Measurements from ENCODE around the gene BCAS4. TPM values are rescaled to one million over a fixed set of nuclear protein-coding genes. Genes with fewer than 3 reads are reported as not detected.
"Not testable (repeated sequence)": the region's sequence is repeated elsewhere in the genome, so short reads cannot be mapped to it uniquely, and the experiment has no call there.

BCAS4 gene
- total RNA-seq, 1 donor from 2014 or later, result 0.96 TPM

GRCh38 chr20:50876816-50877215 is 82.0 kb downstream of the BCAS4 start:
- no peak for ATAC-seq

GRCh38 chr20:50877232-50877743 is 82.4 kb downstream of the BCAS4 start:
- no peak for ATAC-seq

- ATAC-seq, result peak; percentile 15
These were observed 85.0 kb downstream of the BCAS4 start for GRCh38 chr20:50879649-50880550.

GRCh38 chr20:50881759-50882424 is 87.0 kb downstream of the BCAS4 start:
- not testable (repeated sequence) for ATAC-seq

GRCh38 chr20:50883856-50884255 is 89.0 kb downstream of the BCAS4 start:
- ATAC-seq, result no peak

GRCh38 chr20:50885068-50885467 is 90.2 kb downstream of the BCAS4 start:
- no peak for ATAC-seq

- ATAC-seq, result peak; percentile 37
These were observed 90.9 kb downstream of the BCAS4 start for GRCh38 chr20:50885781-50886180.

GRCh38 chr20:50886184-50886790 is 91.4 kb downstream of the BCAS4 start:
- no peak for ATAC-seq

GRCh38 chr20:50887576-50887975 is 92.7 kb downstream of the BCAS4 start:
- no peak for ATAC-seq

- peak; percentile 63 for ATAC-seq
These were observed 96.3 kb downstream of the BCAS4 start for GRCh38 chr20:50891138-50891537.

- ATAC-seq, result no peak
These were observed 97.5 kb downstream of the BCAS4 start for GRCh38 chr20:50892394-50892793.

- no peak for ATAC-seq
These were observed 98.8 kb downstream of the BCAS4 start for GRCh38 chr20:50893620-50894019.

GRCh38 chr20:50895111-50895830 is 100.4 kb downstream of the BCAS4 start:
- no peak for ATAC-seq

GRCh38 chr20:50898475-50898874 is 103.6 kb downstream of the BCAS4 start:
- ATAC-seq, result no peak

GRCh38 chr20:50900261-50900660 is 105.4 kb downstream of the BCAS4 start:
- ATAC-seq, result no peak

- no peak for ATAC-seq
These were observed 106.4 kb downstream of the BCAS4 start for GRCh38 chr20:50901301-50901700.

GRCh38 chr20:50903353-50904051 is 108.6 kb downstream of the BCAS4 start:
- no peak for ATAC-seq

- ATAC-seq, result no peak
These were observed 109.3 kb downstream of the BCAS4 start for GRCh38 chr20:50904067-50904570.

GRCh38 chr20:50909413-50909812 is 114.6 kb downstream of the BCAS4 start:
- ATAC-seq, result peak; percentile 48

- ATAC-seq, result no peak
These were observed 116.2 kb downstream of the BCAS4 start for GRCh38 chr20:50911030-50911429.

- no peak for ATAC-seq
These were observed 116.9 kb downstream of the BCAS4 start for GRCh38 chr20:50911716-50912115.

Measured in esophagus mucosa (tissue), 1 donor.